ENCODE measurements around the gene MUC5B. TPM values are rescaled to one million over a fixed set of nuclear protein-coding genes. Genes with fewer than 3 reads are reported as not detected.

Gene MUC5B
- total RNA-seq, 1 donor from 2014 or later, result not detected

DNA sequence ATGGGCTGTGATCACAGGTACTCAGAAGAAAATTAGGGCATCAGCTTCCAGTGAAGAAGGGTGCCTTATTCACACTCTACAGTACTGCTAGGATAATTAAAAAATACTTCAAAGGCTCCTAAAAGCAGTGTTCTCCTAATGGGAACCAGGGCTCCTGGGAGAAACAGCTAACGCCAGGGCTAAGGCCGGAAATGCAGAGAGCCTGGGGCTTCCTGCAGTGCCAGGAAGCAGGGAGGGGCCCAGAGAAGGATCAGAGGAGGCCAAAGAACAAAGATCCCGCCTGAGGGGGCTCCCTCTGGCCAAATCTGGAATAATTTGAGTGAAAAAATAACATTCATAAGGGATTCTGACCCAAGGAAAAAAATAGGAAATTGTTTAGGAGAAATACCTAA lies 59.1 kb downstream of the MUC5B start:
- no peak overlapping the region for H3K4me2 ChIP-seq (ENCODE audit: low read length)
- H3K9me3 ChIP-seq (ENCODE audit: insufficient read depth, low read depth, low read length), result no peaks in the 10 kb centered on the region
- no peak overlapping the region for H3K4me3 ChIP-seq (ENCODE audit: insufficient read depth, low read depth, low read length)
- Mint-ChIP-seq H3K36me3 (ENCODE audit: low read depth, unreplicated experiment) (peaks cover 14% of the 10 kb centered on the region), H3K27ac (ENCODE audit: unreplicated experiment) (no peak overlapping the region), H3K4me3 (ENCODE audit: unreplicated experiment) (no peak overlapping the region), H3K4me1 (ENCODE audit: low read depth, unreplicated experiment) (no peaks in the 10 kb centered on the region), H3K9me3 (ENCODE audit: unreplicated experiment) (no peaks in the 10 kb centered on the region), H3K27me3 (ENCODE audit: low read depth, unreplicated experiment) (no peaks in the 10 kb centered on the region)
- H3K27me3 ChIP-seq (ENCODE audit: insufficient read depth, low read length), result no peaks in the 10 kb centered on the region
- TF ChIP-seq, protein P1, sequence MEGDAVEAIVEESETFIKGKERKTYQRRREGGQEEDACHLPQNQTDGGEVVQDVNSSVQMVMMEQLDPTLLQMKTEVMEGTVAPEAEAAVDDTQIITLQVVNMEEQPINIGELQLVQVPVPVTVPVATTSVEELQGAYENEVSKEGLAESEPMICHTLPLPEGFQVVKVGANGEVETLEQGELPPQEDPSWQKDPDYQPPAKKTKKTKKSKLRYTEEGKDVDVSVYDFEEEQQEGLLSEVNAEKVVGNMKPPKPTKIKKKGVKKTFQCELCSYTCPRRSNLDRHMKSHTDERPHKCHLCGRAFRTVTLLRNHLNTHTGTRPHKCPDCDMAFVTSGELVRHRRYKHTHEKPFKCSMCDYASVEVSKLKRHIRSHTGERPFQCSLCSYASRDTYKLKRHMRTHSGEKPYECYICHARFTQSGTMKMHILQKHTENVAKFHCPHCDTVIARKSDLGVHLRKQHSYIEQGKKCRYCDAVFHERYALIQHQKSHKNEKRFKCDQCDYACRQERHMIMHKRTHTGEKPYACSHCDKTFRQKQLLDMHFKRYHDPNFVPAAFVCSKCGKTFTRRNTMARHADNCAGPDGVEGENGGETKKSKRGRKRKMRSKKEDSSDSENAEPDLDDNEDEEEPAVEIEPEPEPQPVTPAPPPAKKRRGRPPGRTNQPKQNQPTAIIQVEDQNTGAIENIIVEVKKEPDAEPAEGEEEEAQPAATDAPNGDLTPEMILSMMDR (IDR thresholded peaks at IDR 0.05; ENCODE audit: insufficient read depth, low read depth, low read length), result no peak
- no peak for TF ChIP-seq EZH2 (IDR thresholded peaks at IDR 0.05; ENCODE audit: insufficient read depth, low read length)
- peaks cover 9% of the 10 kb centered on the region for H3K36me3 ChIP-seq (ENCODE audit: insufficient read depth, low read length)
- no peaks in the 10 kb centered on the region for H3K4me1 ChIP-seq (ENCODE audit: insufficient read depth, low read length)
- no peak overlapping the region for H3K27ac ChIP-seq (ENCODE audit: low read depth, low read length)
- no peaks in the 10 kb centered on the region for H3K79me2 ChIP-seq (ENCODE audit: insufficient read depth, low read length)
- H2AFZ ChIP-seq (ENCODE audit: low read depth, low read length), result no peak overlapping the region
- no peak overlapping the region for H3K9ac ChIP-seq (ENCODE audit: low read length)
- FAIRE-seq, result no peak
- DNase-seq (ENCODE audit: low read depth), result no peak
- H4K20me1 ChIP-seq (ENCODE audit: insufficient read depth, low read length), result peaks cover 25% of the 10 kb centered on the region

DNA sequence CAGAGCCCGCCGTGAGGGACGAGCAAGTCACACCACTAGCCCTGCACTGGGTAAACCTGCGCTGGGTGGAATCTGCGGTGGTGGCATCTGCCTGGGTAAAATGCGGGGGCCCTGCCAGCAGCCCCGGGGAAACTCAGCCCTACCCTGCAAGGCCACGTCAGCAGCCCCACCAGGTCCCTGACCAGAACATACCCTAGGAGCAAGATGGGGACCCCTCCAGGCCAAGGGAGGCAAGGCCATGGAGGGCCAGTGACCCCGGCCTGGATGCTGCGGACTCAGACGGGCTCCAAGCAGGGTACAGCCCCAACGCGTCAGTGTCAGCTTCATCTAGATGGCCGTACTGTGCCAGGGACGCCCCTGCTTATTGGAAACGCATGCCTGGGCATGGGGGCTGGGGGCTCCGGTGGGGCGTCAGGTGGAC lies 60.2 kb downstream of the MUC5B start:
- Histone ChIP-seq H4K20me1 (ENCODE audit: insufficient read depth, low read length) (peaks cover 19% of the 10 kb centered on the region), H3K27ac (ENCODE audit: low read depth, low read length) (no peak overlapping the region), H2AFZ (ENCODE audit: low read depth, low read length) (no peak overlapping the region), H3K4me3 (ENCODE audit: insufficient read depth, low read depth, low read length) (no peak overlapping the region), H3K27me3 (ENCODE audit: insufficient read depth, low read length) (no peaks in the 10 kb centered on the region), H3K79me2 (ENCODE audit: insufficient read depth, low read length) (no peaks in the 10 kb centered on the region), H3K9ac (ENCODE audit: low read length) (no peak overlapping the region), H3K4me1 (ENCODE audit: insufficient read depth, low read length) (no peaks in the 10 kb centered on the region), H3K4me2 (ENCODE audit: low read length) (no peak overlapping the region), H3K9me3 (ENCODE audit: insufficient read depth, low read depth, low read length) (no peaks in the 10 kb centered on the region), H3K36me3 (ENCODE audit: insufficient read depth, low read length) (peaks cover 9% of the 10 kb centered on the region)
- Mint-ChIP-seq H3K36me3 (ENCODE audit: low read depth, unreplicated experiment) (peaks cover 10% of the 10 kb centered on the region), H3K4me3 (ENCODE audit: unreplicated experiment) (no peak overlapping the region), H3K27ac (ENCODE audit: unreplicated experiment) (no peak overlapping the region), H3K9me3 (ENCODE audit: unreplicated experiment) (no peaks in the 10 kb centered on the region), H3K4me1 (ENCODE audit: low read depth, unreplicated experiment) (no peaks in the 10 kb centered on the region), H3K27me3 (ENCODE audit: low read depth, unreplicated experiment) (no peaks in the 10 kb centered on the region)
- TF ChIP-seq EZH2 (IDR thresholded peaks at IDR 0.05; ENCODE audit: insufficient read depth, low read length), result no peak
- DNase-seq (ENCODE audit: low read depth) (no peak), FAIRE-seq (no peak)

DNA sequence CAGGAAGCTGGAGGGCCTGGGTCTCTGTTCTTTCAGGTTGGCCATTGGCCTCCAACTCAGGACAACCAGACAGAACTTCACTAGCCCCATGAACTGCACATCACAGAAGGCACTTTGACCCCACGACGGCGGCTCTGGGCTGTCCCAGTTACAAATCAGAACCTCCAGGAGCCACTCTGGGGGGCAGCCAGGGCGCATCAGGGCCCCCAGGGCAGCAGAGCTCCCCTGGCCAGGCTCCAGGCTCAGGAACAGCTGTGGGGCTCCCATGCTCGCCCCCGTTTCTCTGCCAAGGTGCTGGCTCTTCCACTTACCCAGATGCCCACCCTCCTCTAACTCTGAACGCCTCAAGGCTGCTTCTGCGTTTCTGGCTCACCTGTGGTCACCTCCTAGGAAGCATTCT lies 61.0 kb downstream of the MUC5B start:
- Histone ChIP-seq H3K4me3 (ENCODE audit: insufficient read depth, low read depth, low read length) (no peak overlapping the region), H2AFZ (ENCODE audit: low read depth, low read length) (no peak overlapping the region), H3K27ac (ENCODE audit: low read depth, low read length) (no peak overlapping the region), H3K4me1 (ENCODE audit: insufficient read depth, low read length) (no peaks in the 10 kb centered on the region), H3K4me2 (ENCODE audit: low read length) (no peak overlapping the region), H3K9ac (ENCODE audit: low read length) (no peak overlapping the region), H3K36me3 (ENCODE audit: insufficient read depth, low read length) (peaks cover 9% of the 10 kb centered on the region), H3K27me3 (ENCODE audit: insufficient read depth, low read length) (no peaks in the 10 kb centered on the region), H3K79me2 (ENCODE audit: insufficient read depth, low read length) (no peaks in the 10 kb centered on the region), H3K9me3 (ENCODE audit: insufficient read depth, low read depth, low read length) (no peaks in the 10 kb centered on the region), H4K20me1 (ENCODE audit: insufficient read depth, low read length) (peaks cover 19% of the 10 kb centered on the region)
- no peak overlapping the region for H3K27ac Mint-ChIP-seq (ENCODE audit: unreplicated experiment)
- no peaks in the 10 kb centered on the region for H3K4me1 Mint-ChIP-seq (ENCODE audit: low read depth, unreplicated experiment)
- FAIRE-seq (no peak), DNase-seq (ENCODE audit: low read depth) (no peak)
- H3K4me3 Mint-ChIP-seq (ENCODE audit: unreplicated experiment), result no peak overlapping the region
- H3K36me3 Mint-ChIP-seq (ENCODE audit: low read depth, unreplicated experiment), result peaks cover 10% of the 10 kb centered on the region
- no peak for TF ChIP-seq EZH2 (IDR thresholded peaks at IDR 0.05; ENCODE audit: insufficient read depth, low read length)
- TF ChIP-seq, protein P1 (IDR thresholded peaks at IDR 0.05; ENCODE audit: insufficient read depth, low read depth, low read length), result no peak
- H3K27me3 Mint-ChIP-seq (ENCODE audit: low read depth, unreplicated experiment), result no peaks in the 10 kb centered on the region
- H3K9me3 Mint-ChIP-seq (ENCODE audit: unreplicated experiment), result no peaks in the 10 kb centered on the region

Measured in astrocyte (in vitro differentiated cells and primary cell).